22Rv1 (cell line): ENCODE results near the gene MSL3B.

Experiments used
- H3K27ac ChIP-seq: fragments of 450-650 bp; 2 replicates; pipeline ENCODE4 v1.5.1; 2017
- ZFX ChIP-seq: fragments of 450-650 bp; IDR thresholded peaks from 2 replicates; pipeline ENCODE4 v1.6.1; 2017; ENCODE audit warnings: antibody characterized with exemption, borderline replicate concordance
- TF ChIP-seq, protein P1 (sequence below): fragments of 450-650 bp; IDR thresholded peaks from 2 replicates; pipeline ENCODE4 v1.5.1; 2017; ENCODE audit warnings: mild to moderate bottlenecking

MSL3B gene

DNA sequence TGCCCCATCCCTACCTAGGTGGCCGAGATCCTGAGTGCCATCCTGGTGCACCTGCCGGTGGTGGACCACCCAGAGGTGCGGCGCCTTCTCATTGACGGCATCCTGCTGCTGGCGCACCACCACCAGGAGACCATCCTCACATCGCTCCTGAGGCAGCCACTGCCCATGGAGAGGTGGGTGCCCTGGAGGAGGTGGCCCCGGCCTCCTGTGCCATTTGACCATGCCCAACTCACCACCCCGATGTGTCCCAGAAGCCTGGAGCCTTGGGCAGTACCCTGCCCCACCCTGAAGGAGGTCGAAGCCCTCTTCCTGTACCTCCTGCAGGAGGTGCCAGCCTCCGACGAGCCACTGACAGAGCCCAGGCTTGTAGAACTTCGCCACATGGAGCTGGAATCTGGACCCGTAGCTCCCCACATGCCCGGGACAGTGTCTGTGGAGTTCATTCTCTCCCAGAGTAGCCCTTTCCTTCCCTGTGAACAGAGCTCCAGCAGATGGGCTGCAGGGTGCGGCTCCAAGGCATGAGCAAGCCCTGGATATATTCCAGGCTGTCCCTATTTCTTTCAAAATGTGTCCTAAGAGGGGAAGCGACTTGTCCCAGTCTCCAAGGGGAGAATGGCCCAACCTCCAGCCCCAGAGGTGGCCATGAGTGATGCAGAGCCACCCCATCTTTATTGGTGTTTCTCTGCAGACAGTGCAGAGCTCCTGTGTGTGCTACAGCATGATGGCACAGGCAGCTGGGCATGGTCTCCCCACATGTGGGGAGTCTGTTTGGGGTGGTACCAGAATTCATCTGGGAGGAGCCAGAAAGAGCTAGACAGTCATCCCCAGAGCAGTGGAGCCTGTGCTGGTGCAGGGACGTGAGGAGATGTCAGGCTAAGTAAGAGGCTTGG, 48.1 kb downstream of the MSL3B start:
- H3K27ac ChIP-seq = no peak overlapping the region
- TF ChIP-seq, protein P1, sequence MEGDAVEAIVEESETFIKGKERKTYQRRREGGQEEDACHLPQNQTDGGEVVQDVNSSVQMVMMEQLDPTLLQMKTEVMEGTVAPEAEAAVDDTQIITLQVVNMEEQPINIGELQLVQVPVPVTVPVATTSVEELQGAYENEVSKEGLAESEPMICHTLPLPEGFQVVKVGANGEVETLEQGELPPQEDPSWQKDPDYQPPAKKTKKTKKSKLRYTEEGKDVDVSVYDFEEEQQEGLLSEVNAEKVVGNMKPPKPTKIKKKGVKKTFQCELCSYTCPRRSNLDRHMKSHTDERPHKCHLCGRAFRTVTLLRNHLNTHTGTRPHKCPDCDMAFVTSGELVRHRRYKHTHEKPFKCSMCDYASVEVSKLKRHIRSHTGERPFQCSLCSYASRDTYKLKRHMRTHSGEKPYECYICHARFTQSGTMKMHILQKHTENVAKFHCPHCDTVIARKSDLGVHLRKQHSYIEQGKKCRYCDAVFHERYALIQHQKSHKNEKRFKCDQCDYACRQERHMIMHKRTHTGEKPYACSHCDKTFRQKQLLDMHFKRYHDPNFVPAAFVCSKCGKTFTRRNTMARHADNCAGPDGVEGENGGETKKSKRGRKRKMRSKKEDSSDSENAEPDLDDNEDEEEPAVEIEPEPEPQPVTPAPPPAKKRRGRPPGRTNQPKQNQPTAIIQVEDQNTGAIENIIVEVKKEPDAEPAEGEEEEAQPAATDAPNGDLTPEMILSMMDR = no peak
- no peak for TF ChIP-seq ZFX

DNA sequence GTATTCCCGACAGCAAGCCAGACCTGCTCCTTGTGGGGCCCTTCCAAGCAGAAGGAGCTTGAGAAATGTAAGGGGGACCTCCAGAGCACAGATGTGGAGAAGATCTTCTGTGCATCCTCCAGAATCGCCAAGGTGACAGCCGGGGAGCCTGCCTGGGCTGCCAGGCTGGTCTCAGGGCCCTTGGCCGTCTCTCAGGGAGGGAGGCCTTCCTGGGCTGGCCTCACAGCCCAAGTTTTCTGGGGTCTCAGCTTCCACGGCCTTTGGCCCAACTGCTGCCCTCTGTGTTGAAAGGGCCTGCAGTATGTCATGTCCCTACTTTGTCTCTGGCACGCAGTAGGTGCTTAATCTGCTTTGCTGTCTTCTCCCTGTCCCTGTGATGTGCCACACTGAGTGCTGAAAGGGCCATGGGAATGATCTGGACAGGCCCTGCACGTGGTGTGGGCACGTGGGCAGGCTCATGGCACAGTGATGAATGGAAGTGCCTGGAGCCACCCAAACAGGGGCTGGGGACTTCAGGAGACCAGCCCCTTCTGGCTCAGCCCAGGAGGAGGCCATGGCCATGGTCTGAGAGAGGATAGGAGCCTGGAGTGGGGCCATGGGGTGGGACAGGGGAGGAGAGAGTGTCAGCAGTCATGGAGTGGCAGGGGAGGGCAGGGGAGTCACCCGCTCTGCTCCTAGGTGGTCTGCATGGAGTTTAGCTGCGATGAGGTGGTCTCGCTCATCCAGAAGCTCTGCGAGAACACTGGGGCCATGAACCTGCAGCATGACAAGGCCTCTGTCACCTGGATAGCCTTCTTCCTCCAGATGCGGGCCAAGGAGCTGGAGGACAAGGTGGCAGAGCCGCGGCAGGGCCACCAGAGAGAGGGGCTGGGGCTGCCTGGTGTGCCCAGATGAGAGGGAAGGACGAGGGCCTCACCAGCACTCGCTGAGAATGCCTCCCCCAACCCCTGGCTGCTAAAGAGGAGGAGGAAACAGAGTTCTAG, 49.3 kb downstream of the MSL3B start:
- H3K27ac ChIP-seq = no peak overlapping the region
- no peak for TF ChIP-seq ZFX
- TF ChIP-seq, protein P1 = no peak

DNA sequence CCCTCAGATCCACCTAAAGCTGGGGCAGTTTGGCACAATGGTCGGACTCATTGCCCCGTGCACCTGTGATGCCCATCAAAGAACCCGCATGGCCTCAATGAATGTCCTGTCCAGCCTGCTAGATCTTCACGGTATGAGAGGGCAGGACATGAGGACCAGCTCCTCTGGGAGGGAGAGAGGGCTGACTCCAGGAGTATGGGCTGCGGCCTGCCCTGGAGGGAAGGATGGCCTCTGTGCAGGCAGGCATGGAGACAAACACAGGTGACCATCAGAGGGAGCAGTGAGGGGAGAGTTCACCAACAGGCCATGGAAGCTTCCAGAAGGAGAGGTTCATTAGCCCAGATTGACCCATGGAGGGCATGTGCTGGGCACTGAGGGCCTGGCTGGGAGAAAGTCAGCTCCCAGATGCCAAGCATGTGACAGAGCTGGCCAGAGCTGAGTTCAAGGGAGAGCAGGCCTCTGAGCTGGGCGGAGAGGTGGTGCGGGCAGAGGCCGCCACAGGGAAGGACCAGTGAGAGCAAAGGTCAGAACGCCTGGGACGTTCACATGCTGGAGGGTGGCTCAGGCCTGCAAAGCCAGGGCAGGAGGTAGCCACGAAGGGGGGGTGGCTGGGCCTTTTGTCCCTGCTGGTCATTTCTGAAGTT, 50.1 kb downstream of the MSL3B start:
- TF ChIP-seq, protein P1 = no peak
- no peak for TF ChIP-seq ZFX
- H3K27ac ChIP-seq = no peak overlapping the region

DNA sequence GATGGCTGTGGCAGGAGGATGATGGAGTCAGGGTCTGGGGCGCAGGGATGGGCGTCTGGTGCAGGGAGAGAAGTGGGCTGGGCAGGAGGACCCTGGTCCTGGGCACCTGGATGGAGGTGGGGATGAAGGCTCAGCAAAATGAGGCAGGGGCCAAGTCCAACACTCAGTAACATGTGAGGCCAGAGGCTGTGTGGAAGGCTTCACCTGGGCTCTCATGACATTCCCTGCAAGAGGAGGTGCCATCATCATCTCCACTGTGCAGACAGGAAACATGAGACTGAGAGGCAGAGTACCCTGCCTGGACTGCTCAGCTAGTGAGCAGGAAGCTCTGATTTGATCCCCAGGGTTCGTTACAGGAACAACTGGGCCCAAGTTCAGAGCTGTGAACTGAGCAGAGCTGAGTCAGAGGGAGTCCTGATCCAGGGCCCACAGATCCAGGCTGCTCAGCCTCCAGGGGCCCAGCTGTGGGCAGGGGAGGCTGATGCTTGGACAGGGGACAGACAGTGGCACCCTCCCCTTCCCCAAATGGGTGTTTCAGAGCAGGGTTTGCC, 50.8 kb downstream of the MSL3B start:
- no peak for TF ChIP-seq ZFX
- H3K27ac ChIP-seq = no peak overlapping the region

DNA sequence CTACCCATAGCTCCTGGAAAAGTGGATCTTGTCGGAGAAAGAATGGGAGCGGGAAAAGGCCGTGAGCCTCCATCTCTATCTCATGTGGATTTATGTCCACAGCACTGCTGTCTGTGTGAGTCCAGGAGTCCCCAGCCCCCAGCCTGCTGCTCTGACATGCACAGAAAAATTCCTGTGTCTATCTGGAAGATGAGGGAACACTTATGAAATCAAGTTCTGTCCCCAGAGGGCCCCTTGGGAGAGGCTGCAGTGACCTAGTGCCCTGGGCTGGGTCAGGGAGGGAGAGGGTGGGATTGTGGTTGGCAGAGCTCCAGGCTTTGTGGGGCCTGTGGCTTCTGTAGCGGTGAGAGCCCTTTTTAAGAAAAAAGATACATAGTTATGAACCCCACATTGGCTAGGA, 51.4 kb downstream of the MSL3B start:
- TF ChIP-seq ZFX = no peak
- TF ChIP-seq, protein P1 = no peak
- no peak overlapping the region for H3K27ac ChIP-seq

DNA sequence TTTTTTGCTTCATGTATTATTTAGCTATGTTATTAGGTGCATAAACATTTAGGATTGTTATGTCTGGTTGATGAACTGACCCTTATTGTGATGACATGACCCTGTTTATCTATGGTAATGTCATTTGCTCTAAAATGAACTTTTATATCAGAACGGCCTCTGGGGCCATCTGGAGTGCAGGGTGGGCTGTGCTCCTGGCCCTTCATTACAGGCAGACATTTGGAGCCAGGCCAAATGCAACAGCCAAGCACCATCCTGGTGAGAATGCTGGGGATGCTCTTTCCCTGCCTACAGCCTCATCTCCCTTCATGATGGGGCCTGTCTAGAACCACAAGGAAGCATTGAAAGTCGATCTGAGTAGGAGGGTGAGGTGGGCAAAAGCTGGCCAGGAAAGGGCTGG, 51.9 kb downstream of the MSL3B start:
- H3K27ac ChIP-seq = no peak overlapping the region
- TF ChIP-seq, protein P1 = no peak
- TF ChIP-seq ZFX = no peak

DNA sequence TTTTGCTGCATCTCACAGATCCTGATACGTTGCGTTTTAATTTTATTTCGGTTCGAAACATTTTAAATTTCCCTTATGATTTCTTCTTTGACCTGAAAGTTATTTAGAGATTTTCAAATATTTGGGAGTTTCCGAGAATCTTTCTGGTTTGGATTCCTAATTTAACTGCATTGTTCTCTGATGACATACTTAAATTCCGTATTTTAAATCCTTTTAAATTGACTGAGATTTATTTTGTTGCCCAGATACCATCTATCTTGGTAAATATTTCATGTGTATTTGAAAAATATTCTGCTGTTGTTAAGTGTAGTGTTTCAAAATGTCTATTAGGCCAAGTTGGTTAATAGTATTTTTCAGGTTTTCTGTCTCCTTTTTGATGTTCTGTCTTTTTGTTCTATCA, 52.3 kb downstream of the MSL3B start:
- H3K27ac ChIP-seq = no peak overlapping the region
- no peak for TF ChIP-seq ZFX
- TF ChIP-seq, protein P1 = no peak
